BLaER1 (cell line): ENCODE results near the gene HELZ.

Experiments
- H3K27ac ChIP-seq: shearing (Covaris generic); formaldehyde crosslinking; 2 replicates; pipeline ENCODE4 v1.8.1; 2022
- H3K27me3 ChIP-seq: shearing (Covaris generic); formaldehyde crosslinking; 2 replicates; pipeline ENCODE4 v1.8.1; 2022
- H3K36me3 ChIP-seq: shearing (Covaris generic); formaldehyde crosslinking; 2 replicates; pipeline ENCODE4 v1.8.1; 2022
- H3K4me1 ChIP-seq: shearing (Covaris generic); formaldehyde crosslinking; 2 replicates; pipeline ENCODE4 v1.8.1; 2022
- H3K4me2 ChIP-seq: shearing (Covaris generic); formaldehyde crosslinking; 2 replicates; pipeline ENCODE4 v1.8.1; 2022
- H3K4me3 ChIP-seq: shearing (Covaris generic); formaldehyde crosslinking; 2 replicates; pipeline ENCODE4 v1.8.1; 2022
- H3K9ac ChIP-seq: shearing (Covaris generic); formaldehyde crosslinking; 2 replicates; pipeline ENCODE4 v1.8.1; 2022
- H3K9me3 ChIP-seq: shearing (Covaris generic); formaldehyde crosslinking; 2 replicates; pipeline ENCODE4 v1.8.1; 2022
- H4K20me1 ChIP-seq: shearing (Covaris generic); formaldehyde crosslinking; 2 replicates; pipeline ENCODE4 v1.8.1; 2022
- Cebpa-rat ChIP-seq: shearing (Covaris generic); IDR thresholded peaks from 2 replicates; pipeline ENCODE4 v1.8.1; 2022

HELZ gene

GRCh38 chr17:67026341-67026740 is 218.7 kb downstream of the HELZ start:
- no peaks in the 10 kb centered on the region for H3K27me3 ChIP-seq

GRCh38 chr17:67025216-67025792 is 219.7 kb downstream of the HELZ start:
- no peak overlapping the region for H3K4me2 ChIP-seq
- no peak for TF ChIP-seq Cebpa-rat
- no peak overlapping the region for H3K9ac ChIP-seq
- H3K4me3 ChIP-seq, result no peak overlapping the region
- no peak overlapping the region for H3K27ac ChIP-seq
- H3K9me3 ChIP-seq, result no peaks in the 10 kb centered on the region
- no peaks in the 10 kb centered on the region for H3K27me3 ChIP-seq
- H4K20me1 ChIP-seq, result no peaks in the 10 kb centered on the region
- H3K36me3 ChIP-seq, result 0 out of 2 replicates have a peak, but pooled peaks cover 6% of the 10 kb centered on the region
- no peaks in the 10 kb centered on the region for H3K4me1 ChIP-seq

More at GRCh38 chr17:67026341-67026740, 218.7 kb downstream of the HELZ start:
- no peak for TF ChIP-seq Cebpa-rat
- Histone ChIP-seq H3K9me3 (no peaks in the 10 kb centered on the region), H3K9ac (no peak overlapping the region), H3K4me2 (no peak overlapping the region), H4K20me1 (no peaks in the 10 kb centered on the region), H3K4me3 (no peak overlapping the region), H3K27ac (no peak overlapping the region), H3K36me3 (0 out of 2 replicates have a peak, but pooled peaks cover 3% of the 10 kb centered on the region), H3K4me1 (no peaks in the 10 kb centered on the region)

- Histone ChIP-seq H3K9me3 (no peaks in the 10 kb centered on the region), H3K27me3 (no peaks in the 10 kb centered on the region), H3K4me2 (no peak overlapping the region), H3K27ac (no peak overlapping the region), H3K9ac (no peak overlapping the region), H4K20me1 (no peaks in the 10 kb centered on the region), H3K36me3 (0 out of 2 replicates have a peak, but pooled peaks cover 6% of the 10 kb centered on the region), H3K4me3 (no peak overlapping the region), H3K4me1 (no peaks in the 10 kb centered on the region)
- TF ChIP-seq Cebpa-rat, result no peak
Measured at GRCh38 chr17:67024736-67025135, 220.3 kb downstream of the HELZ start.

- Histone ChIP-seq H3K27me3 (no peaks in the 10 kb centered on the region), H3K4me1 (peaks cover 7% of the 10 kb centered on the region; the same call in 1 of the 2 replicates), H3K4me3 (no peak overlapping the region), H3K36me3 (0 out of 2 replicates have a peak, but pooled peaks cover 6% of the 10 kb centered on the region), H4K20me1 (no peaks in the 10 kb centered on the region), H3K9me3 (no peaks in the 10 kb centered on the region), H3K4me2 (no peak overlapping the region), H3K27ac (no peak overlapping the region), H3K9ac (no peak overlapping the region)
- TF ChIP-seq Cebpa-rat, result no peak
Measured at GRCh38 chr17:67022451-67022810, 222.6 kb downstream of the HELZ start.

GRCh38 chr17:67021743-67022450 is 223.1 kb downstream of the HELZ start:
- Histone ChIP-seq H3K27me3 (no peaks in the 10 kb centered on the region), H3K9ac (no peak overlapping the region), H3K4me3 (no peak overlapping the region), H3K9me3 (no peaks in the 10 kb centered on the region), H3K36me3 (0 out of 2 replicates have a peak, but pooled peaks cover 6% of the 10 kb centered on the region), H4K20me1 (no peaks in the 10 kb centered on the region), H3K27ac (no peak overlapping the region), H3K4me1 (peaks cover 7% of the 10 kb centered on the region; the same call in 1 of the 2 replicates), H3K4me2 (no peak overlapping the region)
- no peak for TF ChIP-seq Cebpa-rat

- Histone ChIP-seq H3K4me3 (no peak overlapping the region), H3K4me2 (no peak overlapping the region), H3K27ac (no peak overlapping the region), H3K36me3 (0 out of 2 replicates have a peak, but pooled peaks cover 6% of the 10 kb centered on the region), H3K9me3 (no peaks in the 10 kb centered on the region), H3K9ac (no peak overlapping the region), H3K4me1 (peaks cover 7% of the 10 kb centered on the region; the same call in 1 of the 2 replicates), H4K20me1 (no peaks in the 10 kb centered on the region), H3K27me3 (no peaks in the 10 kb centered on the region)
- no peak for TF ChIP-seq Cebpa-rat
Measured at GRCh38 chr17:67021196-67021595, 223.8 kb downstream of the HELZ start.
